Measurements from ENCODE around the gene NUP107.

DNA sequence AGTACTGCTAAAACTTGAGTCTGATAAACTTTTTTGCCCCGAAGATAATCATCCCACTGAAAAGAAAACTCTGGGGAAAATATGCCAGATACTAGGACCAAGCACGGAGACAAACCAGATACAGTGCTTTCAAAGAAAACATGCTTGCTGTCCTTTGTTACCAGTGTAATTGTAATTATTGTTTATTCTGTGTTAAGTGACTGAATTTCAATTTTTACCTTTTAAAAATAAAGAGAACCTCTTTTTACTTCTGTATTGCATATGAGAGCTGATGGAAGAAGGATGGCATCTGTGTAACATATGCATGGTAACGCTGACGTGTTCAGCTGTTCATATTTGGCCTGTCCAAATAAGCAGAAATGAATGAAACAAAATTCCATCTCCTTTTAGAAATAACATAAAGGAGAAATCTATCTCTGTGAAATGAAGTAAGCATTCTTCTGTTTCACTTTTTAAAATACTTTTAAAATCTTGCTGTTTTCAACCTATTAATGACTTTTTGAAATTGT lies 81.7 kb downstream of the NUP107 start:
- TF ChIP-seq, protein P1, sequence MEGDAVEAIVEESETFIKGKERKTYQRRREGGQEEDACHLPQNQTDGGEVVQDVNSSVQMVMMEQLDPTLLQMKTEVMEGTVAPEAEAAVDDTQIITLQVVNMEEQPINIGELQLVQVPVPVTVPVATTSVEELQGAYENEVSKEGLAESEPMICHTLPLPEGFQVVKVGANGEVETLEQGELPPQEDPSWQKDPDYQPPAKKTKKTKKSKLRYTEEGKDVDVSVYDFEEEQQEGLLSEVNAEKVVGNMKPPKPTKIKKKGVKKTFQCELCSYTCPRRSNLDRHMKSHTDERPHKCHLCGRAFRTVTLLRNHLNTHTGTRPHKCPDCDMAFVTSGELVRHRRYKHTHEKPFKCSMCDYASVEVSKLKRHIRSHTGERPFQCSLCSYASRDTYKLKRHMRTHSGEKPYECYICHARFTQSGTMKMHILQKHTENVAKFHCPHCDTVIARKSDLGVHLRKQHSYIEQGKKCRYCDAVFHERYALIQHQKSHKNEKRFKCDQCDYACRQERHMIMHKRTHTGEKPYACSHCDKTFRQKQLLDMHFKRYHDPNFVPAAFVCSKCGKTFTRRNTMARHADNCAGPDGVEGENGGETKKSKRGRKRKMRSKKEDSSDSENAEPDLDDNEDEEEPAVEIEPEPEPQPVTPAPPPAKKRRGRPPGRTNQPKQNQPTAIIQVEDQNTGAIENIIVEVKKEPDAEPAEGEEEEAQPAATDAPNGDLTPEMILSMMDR (IDR thresholded peaks at IDR 0.05), result no peak
- no peak for TF ChIP-seq POLR2A (IDR thresholded peaks at IDR 0.05)
